Stimulated activated CD4-positive, alpha-beta T cell treated with anti-CD3 and anti-CD28 coated beads, TNF-alpha, amount 100 ng/mL, for 4 hours (primary cell): Measurements from ENCODE around the gene DLG3.

ENCODE experiments used
- DNase-seq, 3 experiments: peaks; one replicate each; pipeline ENCODE4 v3.0.0-alpha.2; 2020; ENCODE audit warnings: low read depth in 3 of 3

The DLG3 gene

GRCh38 chrX:70437921-70438665 is 6.5 kb upstream of the DLG3 start:
- no peak for DNase-seq

GRCh38 chrX:70439016-70439415 is 5.6 kb upstream of the DLG3 start:
- DNase-seq: no peak

DNA sequence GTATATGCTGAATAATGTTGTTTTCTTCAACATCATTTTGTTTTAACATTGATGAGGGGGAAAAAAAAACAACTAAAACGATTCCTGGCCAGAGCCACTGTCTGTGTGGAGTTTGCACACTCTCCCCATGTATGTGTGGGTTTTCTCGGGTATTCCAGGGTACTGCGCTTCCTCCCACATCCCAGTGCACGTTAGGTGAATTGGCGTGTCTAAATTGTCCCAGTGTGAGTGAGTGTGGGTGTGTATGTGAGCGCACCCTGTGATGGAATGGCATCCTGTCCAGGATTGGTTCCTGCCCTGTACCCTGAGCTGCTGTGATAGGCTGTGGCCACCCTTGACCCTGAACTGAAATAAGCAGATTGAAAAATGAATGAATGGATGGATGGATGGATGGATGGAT is 2.4 kb upstream of the DLG3 start:
- DNase-seq: no peak

DNA sequence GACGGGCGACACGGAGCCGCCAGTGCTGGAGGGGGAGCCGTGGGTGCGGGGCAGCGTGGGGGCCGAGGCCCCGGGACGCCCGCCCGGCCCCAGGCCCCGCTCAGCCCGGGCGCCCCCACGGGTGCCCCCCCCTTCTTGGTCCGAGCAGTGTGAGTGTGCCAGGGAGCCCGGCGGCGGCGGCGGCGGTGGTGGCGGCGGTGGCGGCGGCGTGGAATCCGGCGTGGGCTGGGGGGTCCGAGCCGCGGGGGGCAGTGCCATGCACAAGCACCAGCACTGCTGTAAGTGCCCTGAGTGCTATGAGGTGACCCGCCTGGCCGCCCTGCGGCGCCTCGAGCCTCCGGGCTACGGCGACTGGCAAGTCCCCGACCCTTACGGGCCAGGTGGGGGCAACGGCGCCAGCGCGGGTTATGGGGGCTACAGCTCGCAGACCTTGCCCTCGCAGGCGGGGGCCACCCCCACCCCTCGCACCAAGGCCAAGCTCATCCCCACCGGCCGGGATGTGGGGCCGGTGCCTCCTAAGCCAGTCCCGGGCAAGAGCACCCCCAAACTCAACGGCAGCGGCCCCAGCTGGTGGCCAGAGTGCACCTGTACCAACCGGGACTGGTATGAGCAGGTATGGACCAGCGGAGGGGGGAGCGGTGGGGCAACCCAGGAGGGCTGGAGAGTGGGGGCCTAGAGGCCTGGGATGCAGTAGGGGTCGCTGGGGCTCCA is 466 bp downstream of the DLG3 start:
- no peak for DNase-seq

DNA sequence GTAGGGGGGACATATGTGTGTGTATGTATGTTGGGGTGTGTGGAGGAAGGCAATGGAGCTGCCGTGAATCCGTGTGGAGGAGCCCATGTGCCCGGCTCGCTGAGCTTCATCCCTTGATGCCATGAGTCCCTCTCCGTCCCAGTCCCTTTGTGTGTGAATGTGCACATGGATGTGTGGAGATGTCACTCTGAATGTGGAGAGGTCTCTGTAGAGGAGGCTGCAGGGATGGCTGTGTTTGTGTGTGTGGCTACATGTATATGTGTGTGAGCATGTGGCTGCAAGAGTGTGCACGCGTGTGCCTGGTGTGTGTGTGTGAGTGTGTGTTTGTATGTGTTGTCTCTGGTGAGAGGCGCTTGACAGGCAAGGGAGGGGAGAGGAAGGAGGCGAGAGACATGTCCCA is 1.3 kb downstream of the DLG3 start:
- DNase-seq: no peak

DNA sequence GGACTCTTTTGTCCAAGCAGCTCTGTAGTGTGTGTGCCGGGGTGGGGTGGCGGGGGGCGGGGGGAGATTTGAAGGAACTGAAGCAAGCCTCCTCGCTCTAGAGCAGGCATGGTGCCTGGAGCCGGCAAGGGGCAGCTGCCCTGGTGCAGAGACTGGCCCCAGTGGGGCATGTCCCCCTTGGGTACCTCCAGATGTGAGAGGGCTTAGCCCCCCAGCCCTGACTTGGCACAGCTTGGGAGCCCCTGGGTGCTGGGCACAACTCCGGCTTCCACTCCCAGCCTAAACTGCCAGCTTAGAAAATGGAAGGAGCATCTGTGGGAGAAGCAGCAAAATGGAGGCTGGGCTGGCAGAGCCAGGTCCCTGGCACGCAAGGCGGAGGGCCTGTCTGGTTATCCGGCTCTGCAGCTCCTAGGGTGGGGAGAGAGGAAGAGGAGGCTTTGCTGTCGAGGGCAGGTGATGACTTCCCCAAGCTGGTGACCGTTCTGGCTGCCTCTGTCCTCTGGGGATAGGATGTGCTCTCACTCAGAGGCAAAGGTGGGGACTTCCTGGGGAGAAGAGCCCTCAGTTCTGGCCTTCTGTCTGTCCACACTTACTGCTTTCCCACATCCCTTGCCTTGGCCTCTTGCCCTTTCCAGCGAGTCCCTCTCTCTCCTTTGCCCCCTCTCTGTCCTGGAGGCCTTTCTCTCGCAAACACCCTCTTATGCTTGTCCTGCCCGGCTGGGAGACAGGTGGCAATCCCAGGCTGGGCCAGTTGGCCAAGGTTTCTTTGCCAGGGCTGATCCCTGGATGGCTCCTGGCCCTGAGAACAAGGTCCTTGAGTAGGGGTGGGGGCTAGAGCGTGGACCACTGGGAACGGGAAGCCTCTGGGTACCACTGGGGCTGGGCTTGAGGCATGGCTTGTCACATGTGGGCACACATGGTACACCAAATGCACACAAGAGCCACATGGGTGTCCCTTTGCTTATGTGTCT is 2.0 kb downstream of the DLG3 start:
- DNase-seq: no peak

- DNase-seq: no peak
Observed at GRCh38 chrX:70449457-70449966, 4.9 kb downstream of the DLG3 start.

GRCh38 chrX:70452143-70452733 is 7.6 kb downstream of the DLG3 start:
- DNase-seq: peak in 1 of 3 experiments; percentile 28

- DNase-seq: no peak
Observed at GRCh38 chrX:70453024-70453618, 8.5 kb downstream of the DLG3 start.

- peak in 1 of 3 experiments; percentile 35 for DNase-seq
Observed at GRCh38 chrX:70454441-70455365, 10.1 kb downstream of the DLG3 start.

DNA sequence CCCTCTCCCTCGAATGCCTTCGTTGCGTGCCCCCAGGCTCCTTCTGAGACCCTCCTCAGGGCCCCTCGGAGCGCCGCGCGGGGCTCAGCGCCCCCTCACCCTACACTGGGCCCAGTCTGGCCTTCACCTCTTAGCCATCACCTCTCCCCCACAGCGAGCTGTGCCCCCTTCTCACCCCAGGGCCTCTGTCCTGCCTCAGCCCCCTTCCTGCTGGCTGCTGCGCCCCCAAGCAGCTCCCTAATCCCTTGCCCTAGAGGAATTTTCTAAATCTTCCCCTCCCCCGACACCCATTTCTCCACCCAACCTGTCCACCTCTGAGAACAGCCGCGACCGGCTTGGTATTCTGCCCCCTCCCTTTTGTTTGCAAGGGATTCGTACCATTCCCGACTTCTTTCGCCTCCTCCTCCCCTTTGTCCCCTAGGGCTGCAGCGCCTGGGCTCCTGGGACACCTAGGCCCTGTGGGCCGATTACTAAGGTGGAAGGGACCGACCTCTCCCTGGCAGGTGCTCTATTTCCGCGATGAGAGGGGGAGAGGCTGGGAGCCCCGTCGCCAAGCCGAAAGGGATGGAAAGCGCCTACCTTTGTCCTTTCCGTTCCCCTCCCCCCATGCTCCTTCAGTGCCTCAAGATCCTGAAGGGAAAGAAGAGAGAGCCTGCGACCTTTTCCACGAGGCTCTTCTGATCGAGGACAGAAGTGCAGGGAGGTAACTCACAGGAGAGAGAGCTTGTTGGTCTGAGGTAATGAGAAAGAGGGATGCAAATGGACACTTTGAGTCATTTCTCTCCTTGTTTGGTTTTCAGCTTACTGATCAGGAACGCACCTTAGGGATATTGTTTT is 10.9 kb downstream of the DLG3 start:
- no peak for DNase-seq

GRCh38 chrX:70456256-70456655 is 11.6 kb downstream of the DLG3 start:
- no peak for DNase-seq

DNA sequence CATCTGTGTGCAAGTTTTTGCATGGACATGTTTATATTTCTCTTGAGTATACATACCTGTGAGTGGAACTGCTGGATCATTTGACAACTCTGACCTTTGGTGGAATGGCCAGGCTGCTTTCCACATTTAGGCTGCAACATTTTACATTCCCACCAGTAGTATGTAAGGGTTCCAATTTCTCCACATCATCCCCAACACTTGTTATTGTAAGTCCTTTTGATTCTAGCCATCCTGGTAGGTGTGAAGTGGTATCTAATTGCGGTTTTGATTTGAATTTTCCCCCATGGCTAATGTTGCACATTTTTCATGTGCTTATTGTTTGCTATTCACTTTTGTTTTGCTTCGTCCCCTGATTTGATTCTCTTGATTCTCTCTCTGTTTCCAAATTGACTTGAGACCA is 16.4 kb downstream of the DLG3 start:
- DNase-seq: no peak

DNA sequence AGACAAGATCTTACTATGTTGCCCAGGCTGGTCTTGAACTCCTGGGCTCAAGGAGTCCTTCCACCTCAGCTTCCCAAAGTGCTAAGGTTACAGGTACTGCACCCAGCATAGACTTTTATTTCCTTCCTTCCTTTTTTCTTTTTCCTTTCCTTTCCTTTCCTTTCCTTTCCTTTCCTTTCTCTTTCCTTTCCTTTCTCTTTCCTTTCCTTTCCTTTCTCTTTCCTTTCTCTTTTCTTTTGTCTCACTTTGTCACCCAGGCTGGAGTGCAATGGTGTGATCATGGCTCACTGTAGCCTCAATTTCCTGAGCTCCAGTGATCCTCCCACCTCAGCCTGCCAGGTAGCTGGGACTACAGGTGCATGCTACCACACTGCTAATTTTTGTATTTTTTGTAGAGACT is 19.4 kb downstream of the DLG3 start:
- DNase-seq: no peak

DNA sequence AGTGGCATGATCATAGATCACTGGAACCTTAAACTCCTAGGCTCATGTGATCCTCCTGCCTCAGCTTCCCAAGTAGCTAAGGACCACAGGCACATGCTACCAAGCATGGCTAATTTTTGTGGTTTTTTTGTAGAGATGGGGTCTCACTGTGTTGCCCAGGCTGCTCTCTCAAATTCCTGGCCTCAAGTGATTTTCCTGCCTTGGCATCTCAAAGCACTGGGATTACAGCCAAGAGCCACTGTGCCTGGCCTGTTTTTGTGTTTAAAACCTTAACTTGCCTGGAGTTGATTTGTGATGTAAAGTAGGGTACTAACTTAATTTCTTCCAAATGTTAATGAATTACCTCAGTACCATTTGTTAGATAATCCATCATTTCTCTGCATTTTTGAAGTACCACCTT is 22.3 kb downstream of the DLG3 start:
- no peak for DNase-seq

DNA sequence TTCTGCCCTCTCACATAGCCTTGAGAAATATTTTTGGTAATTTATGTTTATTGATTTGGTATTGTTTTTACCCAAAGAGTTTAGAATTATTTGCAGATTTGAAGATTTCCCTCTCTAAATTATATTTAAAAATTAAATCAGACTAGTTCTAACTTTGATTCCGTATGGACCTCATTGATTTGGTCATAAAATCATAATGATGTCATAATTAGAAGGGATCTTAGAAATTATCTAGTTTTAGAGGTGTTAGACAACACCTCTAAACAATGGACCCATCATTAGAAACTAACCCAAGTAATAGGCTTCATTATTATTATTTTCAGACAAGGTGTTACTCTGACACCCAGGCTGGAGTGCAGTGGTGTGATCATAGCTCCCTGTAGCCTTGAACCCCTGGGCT is 24.1 kb downstream of the DLG3 start:
- no peak for DNase-seq

DNA sequence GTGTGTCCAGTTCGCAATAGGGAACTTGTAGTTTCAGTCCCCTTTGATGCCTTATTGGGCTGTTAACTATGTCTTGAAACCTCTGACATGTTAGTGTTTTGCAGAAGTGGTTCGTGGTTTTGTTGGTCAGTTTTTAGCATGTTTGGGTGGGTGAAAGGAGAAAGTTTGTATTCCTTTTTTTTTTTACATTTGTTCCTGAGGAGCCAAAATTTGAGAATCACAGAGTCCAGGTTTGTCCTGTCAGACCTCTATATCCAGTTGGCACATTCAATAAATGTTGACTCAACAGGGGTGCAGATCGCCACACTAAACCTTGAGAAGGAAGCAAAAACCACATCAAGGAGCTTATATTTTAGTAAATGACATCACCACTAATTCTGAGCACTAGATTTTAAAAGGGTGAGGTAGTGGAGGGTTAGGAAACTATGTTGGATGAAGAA is 26.2 kb downstream of the DLG3 start:
- no peak for DNase-seq

DNA sequence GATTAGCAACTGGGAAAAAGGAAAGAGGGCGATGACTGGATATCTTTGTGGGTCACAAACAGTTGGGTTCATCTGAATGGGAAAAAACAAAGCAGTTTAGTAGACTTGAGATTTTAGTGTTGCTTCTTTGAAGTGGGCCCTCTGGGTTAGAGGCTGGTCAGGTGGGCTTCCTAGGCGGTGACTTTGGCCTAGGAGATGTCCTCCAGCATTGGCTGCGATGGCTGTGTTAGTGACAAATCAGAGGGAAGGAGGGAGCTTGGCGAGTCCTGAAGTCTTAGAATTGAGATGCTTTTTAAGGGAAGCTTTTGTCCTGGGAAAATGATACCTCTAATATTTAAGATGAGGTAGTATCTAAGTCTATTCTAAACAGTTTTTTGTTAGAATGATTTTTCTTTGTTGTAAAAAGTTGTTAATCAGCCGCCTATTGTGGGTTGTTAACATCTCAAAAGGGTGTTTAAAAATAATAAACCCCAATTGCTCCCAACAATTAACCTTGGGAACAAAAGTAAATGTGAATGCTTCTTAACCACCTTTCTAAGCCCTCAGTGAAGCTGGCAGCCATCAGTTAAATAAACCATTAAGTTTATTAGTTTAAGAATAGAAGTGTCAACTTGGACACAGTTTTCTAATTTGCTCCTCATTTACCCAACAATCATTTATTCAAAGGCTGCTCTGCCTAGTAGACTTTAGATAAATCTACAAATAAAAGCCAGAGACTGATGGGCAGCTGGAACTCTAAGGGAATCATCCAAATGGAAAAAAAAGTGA is 31.7 kb downstream of the DLG3 start:
- no peak for DNase-seq
